GM18907 (cell line): ENCODE measurements around the gene ATF7IP.
"Not testable (repeated sequence)": the region's sequence is repeated elsewhere in the genome, so short reads cannot be mapped to it uniquely, and the experiment has no call there.

Experiments used
- ATAC-seq: cut with Tn5 transposase; IDR thresholded peaks from one replicate; pipeline ENCODE4 v1.9.1; 2021; ENCODE audit warnings: mild to moderate bottlenecking, moderate library complexity; ENCODE audit not compliant: unreplicated experiment

ATF7IP gene

GRCh38 chr12:14373217-14373616, 7.7 kb downstream of the ATF7IP start:
- no peak for ATAC-seq

GRCh38 chr12:14379508-14379907, 14.0 kb downstream of the ATF7IP start:
- ATAC-seq: no peak

DNA sequence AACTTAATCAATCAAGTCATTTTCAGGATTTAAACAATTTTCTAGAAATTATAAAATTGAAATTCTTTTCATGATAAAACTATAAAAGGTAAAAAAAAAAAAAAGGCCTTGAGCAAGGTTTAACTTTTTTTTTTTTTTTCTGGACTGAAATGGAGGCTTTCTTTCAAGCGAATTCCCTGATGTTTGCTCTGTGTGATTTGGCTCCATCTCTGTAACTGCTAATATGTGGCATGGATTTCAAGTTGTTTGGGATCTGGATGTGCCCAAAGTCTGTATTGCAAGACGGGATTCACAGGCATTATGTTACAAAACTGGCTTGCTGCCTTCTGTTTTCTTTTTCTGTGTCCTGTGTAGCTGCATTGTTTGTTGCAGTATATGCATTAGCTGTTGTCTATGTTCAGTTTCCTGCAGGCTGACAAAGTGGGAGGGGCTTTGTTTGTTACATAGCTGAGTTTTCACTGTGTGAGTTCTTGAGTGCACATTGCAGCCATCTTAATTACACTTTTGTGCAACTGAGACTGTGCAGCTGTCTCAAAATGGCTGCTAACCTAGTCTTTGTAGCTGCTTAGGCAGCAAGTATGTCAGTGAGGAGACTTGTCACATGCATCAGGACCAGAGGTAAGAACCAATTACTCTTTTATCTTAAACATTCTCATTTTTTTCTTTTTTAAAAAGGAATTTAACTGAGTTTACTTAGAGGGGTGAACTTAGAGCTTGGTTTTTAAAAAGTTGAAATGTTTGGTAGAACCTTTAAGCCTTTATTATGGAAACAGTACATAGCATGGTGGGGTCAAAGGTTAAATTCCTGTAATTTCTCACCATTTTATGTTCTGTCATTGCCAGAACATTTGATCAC, 19.5 kb downstream of the ATF7IP start:
- peak; percentile 95 for ATAC-seq

DNA sequence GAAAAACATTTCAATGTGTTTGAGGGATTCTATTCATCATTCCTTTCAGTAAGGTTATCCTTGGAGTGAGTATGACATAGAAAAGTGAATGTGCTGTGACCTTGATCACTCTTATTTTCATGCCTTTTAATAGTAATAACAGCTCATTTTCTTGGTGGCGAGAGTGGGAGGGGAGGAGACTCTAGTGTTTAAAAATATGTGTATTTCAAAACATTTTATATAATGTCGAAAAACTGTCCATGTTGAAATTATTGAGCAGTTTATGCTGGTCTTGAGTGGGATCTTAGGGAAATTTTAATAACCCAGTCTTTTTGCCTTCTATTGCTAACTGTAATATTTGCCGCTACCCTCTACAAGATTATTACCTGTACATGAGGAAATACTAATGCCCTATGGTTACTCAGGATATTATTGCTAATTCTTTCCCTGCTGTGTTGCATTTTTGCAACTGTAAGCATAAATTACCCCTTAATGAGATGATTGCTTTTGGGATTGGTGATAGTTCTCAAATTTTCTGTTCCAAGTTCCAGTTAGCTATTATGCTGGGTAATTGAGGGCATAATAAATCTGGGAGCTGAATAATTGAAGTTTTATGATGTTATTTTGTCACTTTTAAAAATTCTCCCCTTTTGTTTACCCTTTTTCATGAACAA, 21.9 kb downstream of the ATF7IP start:
- no peak for ATAC-seq

GRCh38 chr12:14390449-14390848, 25.0 kb downstream of the ATF7IP start:
- ATAC-seq: no peak

GRCh38 chr12:14390870-14391530, 25.5 kb downstream of the ATF7IP start:
- ATAC-seq: peak; percentile 29

DNA sequence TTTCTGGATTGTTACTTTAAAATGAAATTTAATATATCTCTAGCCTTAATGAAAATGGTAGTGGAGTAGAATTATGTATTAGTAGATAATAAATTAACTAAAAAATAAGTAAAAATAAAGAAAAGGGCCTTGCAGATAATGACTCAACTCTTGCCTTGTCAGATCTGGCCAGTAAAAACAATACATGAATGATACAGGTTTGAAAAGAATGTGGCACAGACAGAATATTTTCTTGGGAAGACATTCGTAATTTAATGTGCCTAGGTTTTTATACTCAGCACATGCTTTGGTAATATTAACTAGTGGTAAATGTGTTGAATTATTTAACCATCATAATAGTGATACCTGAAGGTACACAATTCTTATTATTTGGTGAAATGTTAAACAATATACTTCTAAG, 28.3 kb downstream of the ATF7IP start:
- no peak for ATAC-seq

DNA sequence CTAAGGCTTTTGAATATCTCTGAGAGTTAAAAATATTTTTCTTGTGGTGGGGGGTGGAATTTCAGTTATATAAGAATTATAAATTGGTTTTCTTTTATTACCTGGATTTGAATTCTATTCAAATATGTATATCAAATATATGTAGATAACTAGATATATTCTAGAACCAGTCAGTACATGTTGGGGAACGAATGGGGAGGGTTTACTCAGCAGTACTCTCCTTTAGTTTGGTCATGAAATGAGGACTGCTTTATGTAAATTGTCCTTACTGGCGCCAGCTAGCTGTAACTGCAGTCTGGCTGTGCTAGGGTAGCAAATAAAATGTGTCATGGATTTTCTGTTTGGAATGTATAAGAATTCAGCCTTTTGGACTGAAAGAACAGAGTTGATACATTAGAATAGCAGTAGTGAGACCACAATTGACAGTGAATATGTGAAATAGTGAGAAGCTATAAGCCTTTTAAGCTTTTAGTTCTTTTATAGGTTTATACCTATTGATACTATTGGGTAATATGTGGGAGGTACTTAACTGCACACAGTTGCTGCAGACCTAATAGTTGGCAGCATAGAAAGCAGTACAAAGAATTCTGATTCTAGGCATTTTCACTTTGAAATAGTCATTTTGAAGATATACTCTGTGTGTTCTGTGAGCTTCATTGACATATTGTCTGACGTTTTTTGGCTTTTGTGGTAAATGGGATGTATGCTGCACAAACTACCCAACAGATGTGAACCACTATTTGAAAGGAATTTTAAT, 29.0 kb downstream of the ATF7IP start:
- peak; percentile 75 for ATAC-seq

DNA sequence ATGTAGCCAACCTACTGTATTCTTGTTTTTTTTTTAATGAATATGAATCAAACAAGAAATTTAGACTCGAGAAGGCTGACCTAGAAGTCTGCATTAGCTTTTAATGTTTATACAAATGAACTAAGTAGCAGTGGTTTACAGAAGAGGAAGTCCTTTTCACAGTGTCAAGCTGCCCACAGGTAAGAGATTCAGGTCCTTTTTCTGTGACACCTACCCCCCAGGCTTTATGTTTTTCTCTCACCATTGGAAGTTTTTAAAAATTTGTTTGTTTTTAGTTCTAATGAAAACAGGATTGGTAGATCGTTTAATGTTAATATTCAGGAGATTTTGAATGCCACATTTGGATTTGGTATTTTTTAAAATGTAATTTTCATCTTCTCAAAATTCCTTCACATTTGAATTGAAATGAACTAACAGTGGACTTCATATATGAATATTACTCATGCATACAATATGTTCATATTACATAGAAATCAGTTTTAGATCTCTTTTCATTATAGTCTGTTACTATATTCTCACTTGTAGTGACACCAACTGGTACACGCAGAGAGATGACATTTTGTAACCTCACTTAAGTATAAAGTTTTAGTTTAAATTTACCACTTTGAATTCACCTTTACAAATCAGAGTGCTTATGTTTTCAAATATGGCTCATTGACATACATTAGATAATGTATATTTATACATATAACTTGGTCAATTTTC, 29.7 kb downstream of the ATF7IP start:
- peak; percentile 53 for ATAC-seq

DNA sequence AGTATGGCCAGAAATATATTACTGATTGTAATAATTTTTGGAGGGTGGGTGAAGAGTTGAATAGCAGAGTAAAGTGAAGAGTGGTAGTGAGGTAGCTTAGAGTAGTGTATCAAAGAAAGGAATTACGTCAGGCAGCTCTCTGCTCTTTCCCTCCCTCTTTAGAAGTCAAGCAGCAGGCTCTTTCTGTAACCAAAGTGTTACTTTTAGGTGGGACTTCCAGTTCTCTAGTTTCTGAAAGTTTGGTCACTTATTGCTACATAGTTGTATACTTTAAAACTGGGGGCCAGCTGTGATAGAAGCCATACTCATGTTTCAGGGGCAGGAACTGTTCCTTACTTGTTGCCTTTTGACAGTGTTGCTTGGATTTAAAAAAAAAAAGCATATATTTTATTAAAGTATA, 30.6 kb downstream of the ATF7IP start:
- peak; percentile 55 for ATAC-seq

GRCh38 chr12:14399871-14400270, 34.4 kb downstream of the ATF7IP start:
- ATAC-seq: no peak

- ATAC-seq: no peak
Measured at GRCh38 chr12:14400599-14400998, 35.1 kb downstream of the ATF7IP start.

DNA sequence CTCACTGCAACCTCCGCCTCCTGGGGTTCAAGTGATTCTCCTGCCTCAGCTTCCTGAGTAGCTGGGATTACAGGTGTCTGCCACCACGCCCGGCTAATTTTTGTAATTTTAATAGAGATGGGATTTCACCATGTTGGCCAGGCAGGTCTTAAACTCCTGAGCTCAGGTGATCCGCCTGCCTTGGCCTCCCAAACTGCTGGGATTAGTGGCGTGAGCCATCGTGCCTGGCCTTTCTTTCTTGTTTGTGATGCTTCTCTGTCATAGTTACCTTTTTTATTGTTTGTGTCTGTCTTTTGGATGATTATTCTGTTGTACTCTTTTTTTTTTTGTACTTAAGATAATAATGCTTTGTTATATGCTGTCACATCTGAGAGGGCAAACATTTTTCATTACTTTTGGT, 35.8 kb downstream of the ATF7IP start:
- not testable (repeated sequence) for ATAC-seq

DNA sequence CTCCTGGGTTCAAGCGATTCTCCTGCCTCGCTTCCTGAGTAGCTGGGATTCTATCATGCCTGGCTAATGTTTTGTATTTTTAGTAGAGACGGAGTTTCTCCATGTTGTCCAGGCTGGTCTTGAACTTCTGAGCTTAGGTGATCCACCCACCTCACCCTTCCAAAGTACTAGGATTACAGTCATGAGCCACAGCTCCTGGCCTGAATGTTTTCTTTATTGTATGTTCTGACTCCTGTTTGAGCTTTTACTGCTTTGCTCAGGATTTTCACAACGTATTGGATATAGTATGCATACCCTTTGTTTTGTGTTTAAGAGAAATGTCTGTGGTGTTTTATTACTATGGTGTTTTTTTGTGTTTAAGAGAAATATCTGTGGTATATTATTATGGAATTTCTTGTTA, 37.2 kb downstream of the ATF7IP start:
- ATAC-seq: no peak

GRCh38 chr12:14403293-14403692, 37.8 kb downstream of the ATF7IP start:
- ATAC-seq: peak; percentile 28

GRCh38 chr12:14403711-14404196, 38.3 kb downstream of the ATF7IP start:
- peak; percentile 54 for ATAC-seq

DNA sequence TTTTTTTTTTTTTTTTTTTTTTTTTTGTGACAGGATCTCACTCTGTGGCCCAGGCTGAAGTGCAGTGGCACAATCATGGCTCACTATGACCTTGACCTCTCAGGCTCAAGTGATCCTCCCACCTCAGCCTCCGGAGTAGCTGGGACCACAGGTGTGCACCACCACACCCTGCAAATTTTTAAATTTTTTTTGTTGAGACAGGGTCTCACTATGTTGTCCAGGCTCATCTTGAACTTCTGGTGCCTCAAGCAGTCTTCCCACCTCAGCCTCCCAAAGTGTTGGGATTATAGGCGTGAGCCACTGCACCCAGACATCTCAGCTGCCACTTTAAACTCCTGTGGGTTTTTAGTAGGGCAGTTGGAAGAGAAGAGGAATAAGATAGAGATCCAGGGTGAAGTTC, 39.9 kb downstream of the ATF7IP start:
- ATAC-seq: not testable (repeated sequence)

DNA sequence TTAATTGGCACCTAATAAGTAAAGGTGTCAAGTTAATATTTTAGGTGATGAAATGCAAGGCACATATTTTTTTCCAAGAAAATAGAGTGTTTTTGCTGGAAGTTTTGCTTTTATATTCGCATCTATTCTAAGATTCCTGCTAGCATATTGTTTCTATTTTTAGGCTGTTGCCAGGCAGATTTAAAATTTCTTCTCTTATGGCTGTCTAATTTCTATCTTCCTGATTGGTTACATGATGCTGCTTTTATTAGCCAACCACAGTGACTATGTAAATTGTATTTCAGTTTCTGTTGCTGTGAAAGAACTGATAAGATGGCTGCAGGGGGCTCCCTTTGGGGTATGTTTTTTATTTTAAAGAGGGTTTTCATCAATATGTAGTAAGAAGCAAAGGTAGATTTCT, 42.7 kb downstream of the ATF7IP start:
- no peak for ATAC-seq

DNA sequence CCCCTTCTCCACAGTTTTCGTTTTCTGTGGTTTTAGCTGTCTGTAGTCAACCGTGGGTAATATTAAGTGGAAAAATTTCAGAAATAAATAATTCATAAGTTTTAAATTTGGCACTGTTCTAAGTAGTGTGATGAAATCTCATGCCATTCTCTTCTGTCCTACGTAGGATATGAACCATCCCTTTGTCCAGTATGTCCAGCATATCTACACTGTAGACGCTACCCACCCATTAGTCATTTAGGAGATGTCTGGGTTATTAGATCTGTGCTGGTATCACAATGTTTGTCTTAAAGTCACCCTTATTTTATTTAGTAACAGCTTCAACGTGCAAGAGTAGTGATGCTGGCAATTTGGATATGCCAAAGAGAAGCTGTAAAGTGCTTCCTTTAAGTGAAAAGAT, 44.7 kb downstream of the ATF7IP start:
- no peak for ATAC-seq

GRCh38 chr12:14410841-14411569, 45.5 kb downstream of the ATF7IP start:
- ATAC-seq: no peak
